GM12878 (cell line): ENCODE measurements around the gene ZBTB7B. TPM values are rescaled to one million over a fixed set of nuclear protein-coding genes. Genes with fewer than 3 reads are reported as not detected.
A peak's percentile ranks its signal among the peaks of the same experiment; 100 is the strongest.

ENCODE experiments used
- ESRRA ChIP-seq: IDR thresholded peaks from 2 replicates; pipeline ENCODE4 v1.6.1; 2012; ENCODE audit warnings: mild to moderate bottlenecking, low read length, improper control_type of control experiment
- EZH2 ChIP-seq: IDR thresholded peaks from 2 replicates; pipeline ENCODE4 v1.6.1; 2012; ENCODE audit warnings: low read depth, mild to moderate bottlenecking, control low read depth, inconsistent platforms, low read length, borderline replicate concordance; ENCODE audit not compliant: control insufficient read depth
- HCFC1 ChIP-seq: fragments of 150-350 bp; IDR thresholded peaks from 2 replicates; pipeline ENCODE4 v1.6.1; 2014; ENCODE audit warnings: low read length
- MXI1 ChIP-seq: fragments of 150-350 bp; IDR thresholded peaks from 2 replicates; pipeline ENCODE4 v1.6.1; 2011; ENCODE audit warnings: low read depth, mild to moderate bottlenecking, inconsistent platforms, low read length, improper control_type of control experiment
- MYC ChIP-seq: IDR thresholded peaks from 2 replicates; pipeline ENCODE4 v1.6.1; 2011; ENCODE audit warnings: mild to moderate bottlenecking, low read length, moderate library complexity, inconsistent platforms; ENCODE audit not compliant: insufficient read depth, insufficient replicate concordance, insufficient read length, severe bottlenecking
- NFXL1 ChIP-seq: fragments of 450-650 bp; IDR thresholded peaks from 2 replicates; pipeline ENCODE4 v1.6.1; 2017; ENCODE audit warnings: antibody characterized with exemption, mild to moderate bottlenecking, borderline replicate concordance
- POLR2AphosphoS5 ChIP-seq: IDR thresholded peaks from 2 replicates; pipeline ENCODE4 v1.6.1; 2011; ENCODE audit warnings: mild to moderate bottlenecking, low read length, inconsistent platforms
- SIX5 ChIP-seq: IDR thresholded peaks from 2 replicates; pipeline ENCODE4 v1.6.1; 2011; ENCODE audit warnings: mild to moderate bottlenecking, low read depth, low read length, moderate library complexity; ENCODE audit not compliant: severe bottlenecking
- STAT3 ChIP-seq: IDR thresholded peaks from 2 replicates; pipeline ENCODE4 v1.6.1; 2011; ENCODE audit warnings: low read depth, low read length, improper control_type of control experiment
- ZBED1 ChIP-seq: IDR thresholded peaks from 2 replicates; pipeline ENCODE4 v1.6.1; 2016; ENCODE audit warnings: borderline replicate concordance
- polyA plus RNA-seq, 11 experiments: library from polyadenylated mRNA; depleted of rRNA in 4 of 11; unstranded in 6 of 11; stranded (reverse) in 5 of 11; fragments of >200 nt; fragmentation: Nextera tagmentation in 4 of 11; fragmentation: Illumina TruSeq in 1 of 11; extraction: Ambion mirVana in 4 of 11; extraction: Trizol in 1 of 11; gene quantifications; 1 replicate in 1 of 11; 2 replicates in 10 of 11; pipeline versions ENCODE4 v1.2.1 to v1.2.3, GENCODE V29; 2011 to 2016; ENCODE audit warnings: inconsistent platforms in 2 of 11, missing spikeins in 2 of 11, low read depth in 1 of 11
- total RNA-seq, 4 experiments: library from RNA; depleted of rRNA in 3 of 4; stranded (reverse); fragments of >200 nt in 3 of 4; fragmentation: Illumina TruSeq in 1 of 4; extraction: Trizol in 1 of 4; gene quantifications; 2 replicates each; pipeline versions ENCODE4 v1.2.1 to v1.2.3, GENCODE V29; 2013 to 2021
- TF ChIP-seq, protein P1 (sequence below): fragments of 450-650 bp; IDR thresholded peaks from 2 replicates; pipeline ENCODE4 v1.6.1; 2016; ENCODE audit warnings: mild to moderate bottlenecking, moderate library complexity, borderline replicate concordance
- TF ChIP-seq, protein P2 (sequence below): fragments of 450-650 bp; IDR thresholded peaks from 2 replicates; pipeline ENCODE4 v1.6.1; 2016; ENCODE audit warnings: mild to moderate bottlenecking
- TF ChIP-seq, protein P3 (sequence below): fragments of 450-650 bp; IDR thresholded peaks from 2 replicates; pipeline ENCODE4 v1.6.1; 2017; ENCODE audit warnings: mild to moderate bottlenecking, moderate library complexity
- TF ChIP-seq, protein P4 (sequence below): IDR thresholded peaks from 2 replicates; pipeline ENCODE4 v1.6.1; 2012; ENCODE audit warnings: low read depth, low read length, improper control_type of control experiment
- TF ChIP-seq, protein P5 (sequence below): IDR thresholded peaks from 2 replicates; pipeline ENCODE4 v1.6.1; 2011; ENCODE audit warnings: mild to moderate bottlenecking, low read depth, low read length, moderate library complexity; ENCODE audit not compliant: insufficient replicate concordance
- TF ChIP-seq, protein P6 (sequence below): fragments of 450-650 bp; IDR thresholded peaks from 2 replicates; pipeline ENCODE4 v1.6.1; 2017; ENCODE audit warnings: low read depth, mild to moderate bottlenecking, moderate library complexity

ZBTB7B gene
- total and polyA plus RNA-seq, 10 of the 15 experiments (the other 5 are each of a cell fraction or from before 2014, with no cell fraction given) = 0.11 to 44.9 (median 11.3) TPM

DNA sequence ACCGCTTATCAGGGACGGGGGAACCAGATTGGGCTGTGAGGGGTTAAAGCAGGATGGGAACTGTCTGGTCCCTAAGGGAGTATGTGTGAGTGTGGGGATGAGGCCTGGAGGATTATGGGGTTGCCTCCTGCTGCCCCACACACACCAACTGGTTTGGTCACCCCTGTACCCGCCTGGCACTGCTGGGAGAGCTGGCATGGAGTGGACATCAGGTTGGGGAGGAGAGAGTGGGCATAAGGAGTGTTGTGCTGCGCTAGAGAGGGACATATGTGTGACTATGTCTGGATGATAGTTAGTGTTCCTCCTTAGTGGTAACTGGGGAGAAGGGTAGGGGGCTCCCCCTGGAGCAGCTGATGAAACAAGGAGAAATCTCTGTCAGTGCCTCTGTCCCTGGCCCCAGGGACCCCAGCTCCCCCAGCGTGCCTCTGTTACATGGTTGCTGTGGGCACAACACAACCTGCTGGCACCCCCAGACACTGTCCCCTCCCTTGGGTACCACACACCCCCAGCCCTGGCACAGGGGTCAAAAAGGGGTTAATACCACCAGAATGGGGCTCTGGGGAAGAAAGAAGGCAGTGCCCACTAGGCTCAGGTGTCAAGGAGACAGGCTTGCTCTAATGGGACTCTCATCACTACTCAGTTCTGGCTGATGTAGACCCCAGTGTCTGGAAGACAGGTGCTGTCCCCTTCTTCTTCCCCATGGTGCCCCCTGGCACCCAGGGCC lies 1.9 kb downstream of the ZBTB7B start (continued):
- TF ChIP-seq, protein P1, sequence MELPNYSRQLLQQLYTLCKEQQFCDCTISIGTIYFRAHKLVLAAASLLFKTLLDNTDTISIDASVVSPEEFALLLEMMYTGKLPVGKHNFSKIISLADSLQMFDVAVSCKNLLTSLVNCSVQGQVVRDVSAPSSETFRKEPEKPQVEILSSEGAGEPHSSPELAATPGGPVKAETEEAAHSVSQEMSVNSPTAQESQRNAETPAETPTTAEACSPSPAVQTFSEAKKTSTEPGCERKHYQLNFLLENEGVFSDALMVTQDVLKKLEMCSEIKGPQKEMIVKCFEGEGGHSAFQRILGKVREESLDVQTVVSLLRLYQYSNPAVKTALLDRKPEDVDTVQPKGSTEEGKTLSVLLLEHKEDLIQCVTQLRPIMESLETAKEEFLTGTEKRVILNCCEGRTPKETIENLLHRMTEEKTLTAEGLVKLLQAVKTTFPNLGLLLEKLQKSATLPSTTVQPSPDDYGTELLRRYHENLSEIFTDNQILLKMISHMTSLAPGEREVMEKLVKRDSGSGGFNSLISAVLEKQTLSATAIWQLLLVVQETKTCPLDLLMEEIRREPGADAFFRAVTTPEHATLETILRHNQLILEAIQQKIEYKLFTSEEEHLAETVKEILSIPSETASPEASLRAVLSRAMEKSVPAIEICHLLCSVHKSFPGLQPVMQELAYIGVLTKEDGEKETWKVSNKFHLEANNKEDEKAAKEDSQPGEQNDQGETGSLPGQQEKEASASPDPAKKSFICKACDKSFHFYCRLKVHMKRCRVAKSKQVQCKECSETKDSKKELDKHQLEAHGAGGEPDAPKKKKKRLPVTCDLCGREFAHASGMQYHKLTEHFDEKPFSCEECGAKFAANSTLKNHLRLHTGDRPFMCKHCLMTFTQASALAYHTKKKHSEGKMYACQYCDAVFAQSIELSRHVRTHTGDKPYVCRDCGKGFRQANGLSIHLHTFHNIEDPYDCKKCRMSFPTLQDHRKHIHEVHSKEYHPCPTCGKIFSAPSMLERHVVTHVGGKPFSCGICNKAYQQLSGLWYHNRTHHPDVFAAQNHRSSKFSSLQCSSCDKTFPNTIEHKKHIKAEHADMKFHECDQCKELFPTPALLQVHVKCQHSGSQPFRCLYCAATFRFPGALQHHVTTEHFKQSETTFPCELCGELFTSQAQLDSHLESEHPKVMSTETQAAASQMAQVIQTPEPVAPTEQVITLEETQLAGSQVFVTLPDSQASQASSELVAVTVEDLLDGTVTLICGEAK = 0 out of 2 replicates have a peak, but pooled peaks have one; percentile 9
- peak; percentile 16; the same call in 1 of the 2 replicates for TF ChIP-seq POLR2AphosphoS5
- TF ChIP-seq MYC = no peak
- TF ChIP-seq NFXL1 = no peak
- no peak for TF ChIP-seq ESRRA
- no peak for TF ChIP-seq EZH2
- TF ChIP-seq, protein P2, sequence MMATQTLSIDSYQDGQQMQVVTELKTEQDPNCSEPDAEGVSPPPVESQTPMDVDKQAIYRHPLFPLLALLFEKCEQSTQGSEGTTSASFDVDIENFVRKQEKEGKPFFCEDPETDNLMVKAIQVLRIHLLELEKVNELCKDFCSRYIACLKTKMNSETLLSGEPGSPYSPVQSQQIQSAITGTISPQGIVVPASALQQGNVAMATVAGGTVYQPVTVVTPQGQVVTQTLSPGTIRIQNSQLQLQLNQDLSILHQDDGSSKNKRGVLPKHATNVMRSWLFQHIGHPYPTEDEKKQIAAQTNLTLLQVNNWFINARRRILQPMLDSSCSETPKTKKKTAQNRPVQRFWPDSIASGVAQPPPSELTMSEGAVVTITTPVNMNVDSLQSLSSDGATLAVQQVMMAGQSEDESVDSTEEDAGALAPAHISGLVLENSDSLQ = no peak
- TF ChIP-seq, protein P3, sequence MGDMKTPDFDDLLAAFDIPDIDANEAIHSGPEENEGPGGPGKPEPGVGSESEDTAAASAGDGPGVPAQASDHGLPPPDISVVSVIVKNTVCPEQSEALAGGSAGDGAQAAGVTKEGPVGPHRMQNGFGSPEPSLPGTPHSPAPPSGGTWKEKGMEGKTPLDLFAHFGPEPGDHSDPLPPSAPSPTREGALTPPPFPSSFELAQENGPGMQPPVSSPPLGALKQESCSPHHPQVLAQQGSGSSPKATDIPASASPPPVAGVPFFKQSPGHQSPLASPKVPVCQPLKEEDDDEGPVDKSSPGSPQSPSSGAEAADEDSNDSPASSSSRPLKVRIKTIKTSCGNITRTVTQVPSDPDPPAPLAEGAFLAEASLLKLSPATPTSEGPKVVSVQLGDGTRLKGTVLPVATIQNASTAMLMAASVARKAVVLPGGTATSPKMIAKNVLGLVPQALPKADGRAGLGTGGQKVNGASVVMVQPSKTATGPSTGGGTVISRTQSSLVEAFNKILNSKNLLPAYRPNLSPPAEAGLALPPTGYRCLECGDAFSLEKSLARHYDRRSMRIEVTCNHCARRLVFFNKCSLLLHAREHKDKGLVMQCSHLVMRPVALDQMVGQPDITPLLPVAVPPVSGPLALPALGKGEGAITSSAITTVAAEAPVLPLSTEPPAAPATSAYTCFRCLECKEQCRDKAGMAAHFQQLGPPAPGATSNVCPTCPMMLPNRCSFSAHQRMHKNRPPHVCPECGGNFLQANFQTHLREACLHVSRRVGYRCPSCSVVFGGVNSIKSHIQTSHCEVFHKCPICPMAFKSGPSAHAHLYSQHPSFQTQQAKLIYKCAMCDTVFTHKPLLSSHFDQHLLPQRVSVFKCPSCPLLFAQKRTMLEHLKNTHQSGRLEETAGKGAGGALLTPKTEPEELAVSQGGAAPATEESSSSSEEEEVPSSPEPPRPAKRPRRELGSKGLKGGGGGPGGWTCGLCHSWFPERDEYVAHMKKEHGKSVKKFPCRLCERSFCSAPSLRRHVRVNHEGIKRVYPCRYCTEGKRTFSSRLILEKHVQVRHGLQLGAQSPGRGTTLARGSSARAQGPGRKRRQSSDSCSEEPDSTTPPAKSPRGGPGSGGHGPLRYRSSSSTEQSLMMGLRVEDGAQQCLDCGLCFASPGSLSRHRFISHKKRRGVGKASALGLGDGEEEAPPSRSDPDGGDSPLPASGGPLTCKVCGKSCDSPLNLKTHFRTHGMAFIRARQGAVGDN = no peak
- TF ChIP-seq STAT3 = no peak
- TF ChIP-seq HCFC1 = no peak
- TF ChIP-seq, protein P4, sequence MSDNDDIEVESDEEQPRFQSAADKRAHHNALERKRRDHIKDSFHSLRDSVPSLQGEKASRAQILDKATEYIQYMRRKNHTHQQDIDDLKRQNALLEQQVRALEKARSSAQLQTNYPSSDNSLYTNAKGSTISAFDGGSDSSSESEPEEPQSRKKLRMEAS = no peak
- TF ChIP-seq, protein P5, sequence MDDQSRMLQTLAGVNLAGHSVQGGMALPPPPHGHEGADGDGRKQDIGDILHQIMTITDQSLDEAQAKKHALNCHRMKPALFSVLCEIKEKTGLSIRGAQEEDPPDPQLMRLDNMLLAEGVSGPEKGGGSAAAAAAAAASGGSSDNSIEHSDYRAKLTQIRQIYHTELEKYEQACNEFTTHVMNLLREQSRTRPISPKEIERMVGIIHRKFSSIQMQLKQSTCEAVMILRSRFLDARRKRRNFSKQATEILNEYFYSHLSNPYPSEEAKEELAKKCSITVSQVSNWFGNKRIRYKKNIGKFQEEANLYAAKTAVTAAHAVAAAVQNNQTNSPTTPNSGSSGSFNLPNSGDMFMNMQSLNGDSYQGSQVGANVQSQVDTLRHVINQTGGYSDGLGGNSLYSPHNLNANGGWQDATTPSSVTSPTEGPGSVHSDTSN = no peak
- TF ChIP-seq, protein P6, sequence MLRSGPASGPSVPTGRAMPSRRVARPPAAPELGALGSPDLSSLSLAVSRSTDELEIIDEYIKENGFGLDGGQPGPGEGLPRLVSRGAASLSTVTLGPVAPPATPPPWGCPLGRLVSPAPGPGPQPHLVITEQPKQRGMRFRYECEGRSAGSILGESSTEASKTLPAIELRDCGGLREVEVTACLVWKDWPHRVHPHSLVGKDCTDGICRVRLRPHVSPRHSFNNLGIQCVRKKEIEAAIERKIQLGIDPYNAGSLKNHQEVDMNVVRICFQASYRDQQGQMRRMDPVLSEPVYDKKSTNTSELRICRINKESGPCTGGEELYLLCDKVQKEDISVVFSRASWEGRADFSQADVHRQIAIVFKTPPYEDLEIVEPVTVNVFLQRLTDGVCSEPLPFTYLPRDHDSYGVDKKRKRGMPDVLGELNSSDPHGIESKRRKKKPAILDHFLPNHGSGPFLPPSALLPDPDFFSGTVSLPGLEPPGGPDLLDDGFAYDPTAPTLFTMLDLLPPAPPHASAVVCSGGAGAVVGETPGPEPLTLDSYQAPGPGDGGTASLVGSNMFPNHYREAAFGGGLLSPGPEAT = 0 out of 2 replicates have a peak, but pooled peaks have one; percentile 8
- no peak for TF ChIP-seq ZBED1
- no peak for TF ChIP-seq MXI1
- no peak for TF ChIP-seq SIX5
